GM23338 (cell line): ENCODE results near the gene ARHGAP11A. TPM values are rescaled to one million over a fixed set of nuclear protein-coding genes. Genes with fewer than 3 reads are reported as not detected.

Experiments
- CTCF ChIP-seq, 2 experiments: fragments of 200-600 bp in 1 of 2; sonication (generic) in 1 of 2; conservative IDR thresholded peaks; 2 replicates each; pipeline versions ENCODE4 v1.5.1 to v1.6.1; 2016 to 2017; ENCODE audit warnings: antibody characterized with exemption in 2 of 2, low read depth in 2 of 2, mild to moderate bottlenecking in 2 of 2, moderate library complexity in 1 of 2
- EZH2 ChIP-seq: fragments of 200-600 bp; sonication (generic); IDR thresholded peaks from one replicate; pipeline ENCODE4 v1.8.0; 2017; ENCODE audit warnings: antibody characterized with exemption, mild to moderate bottlenecking, low read depth; ENCODE audit not compliant: unreplicated experiment
- JUNB ChIP-seq: IDR thresholded peaks from one replicate; pipeline ENCODE4 v1.6.1; 2016; ENCODE audit warnings: antibody characterized with exemption; ENCODE audit not compliant: unreplicated experiment
- NANOG ChIP-seq: IDR thresholded peaks from 2 replicates; pipeline ENCODE4 v1.6.1; 2016; ENCODE audit warnings: antibody characterized with exemption, borderline replicate concordance
- POLR2AphosphoS5 ChIP-seq: IDR thresholded peaks from 2 replicates; pipeline ENCODE4 v1.6.1; 2016; ENCODE audit warnings: antibody characterized with exemption, low read depth
- STAT1 ChIP-seq: IDR thresholded peaks from one replicate; pipeline ENCODE4 v1.6.1; 2016; ENCODE audit warnings: antibody characterized with exemption; ENCODE audit not compliant: unreplicated experiment
- ZNF114 ChIP-seq: fragments of 250-450 bp; sonication (Bioruptor Pico); IDR thresholded peaks from 2 replicates; pipeline ENCODE4 v1.5.0; 2020; ENCODE audit warnings: mild to moderate bottlenecking, moderate library complexity
- ZNF331 ChIP-seq: fragments of 250-450 bp; sonication (Bioruptor Pico); IDR thresholded peaks from 2 replicates; pipeline ENCODE4 v1.5.0; 2020; ENCODE audit warnings: low read depth, mild to moderate bottlenecking, moderate library complexity
- polyA plus RNA-seq: library from polyadenylated mRNA; unstranded; fragments of >200 nt; fragmentation: Nextera tagmentation; extraction: Ambion mirVana; gene quantifications from 2 replicates; pipeline ENCODE4 v1.2.1, GENCODE V29; 2016
- total RNA-seq: library from RNA; depleted of rRNA; stranded (reverse); fragments of >200 nt; shearing (Covaris generic); gene quantifications from 2 replicates; pipeline ENCODE4 v1.2.3, GENCODE V29; 2014
- TF ChIP-seq, protein P1 (sequence below): fragments of 250-450 bp; sonication (Bioruptor Pico); IDR thresholded peaks from 2 replicates; pipeline ENCODE4 v1.5.0; 2020; ENCODE audit warnings: mild to moderate bottlenecking, moderate library complexity

ARHGAP11A gene
- total and polyA plus RNA-seq, 2 experiments from 2014 or later = 28.3 to 43.1 TPM

GRCh38 chr15:32670623-32671022 is 55.3 kb downstream of the ARHGAP11A start (continued):
- TF ChIP-seq, protein P1, sequence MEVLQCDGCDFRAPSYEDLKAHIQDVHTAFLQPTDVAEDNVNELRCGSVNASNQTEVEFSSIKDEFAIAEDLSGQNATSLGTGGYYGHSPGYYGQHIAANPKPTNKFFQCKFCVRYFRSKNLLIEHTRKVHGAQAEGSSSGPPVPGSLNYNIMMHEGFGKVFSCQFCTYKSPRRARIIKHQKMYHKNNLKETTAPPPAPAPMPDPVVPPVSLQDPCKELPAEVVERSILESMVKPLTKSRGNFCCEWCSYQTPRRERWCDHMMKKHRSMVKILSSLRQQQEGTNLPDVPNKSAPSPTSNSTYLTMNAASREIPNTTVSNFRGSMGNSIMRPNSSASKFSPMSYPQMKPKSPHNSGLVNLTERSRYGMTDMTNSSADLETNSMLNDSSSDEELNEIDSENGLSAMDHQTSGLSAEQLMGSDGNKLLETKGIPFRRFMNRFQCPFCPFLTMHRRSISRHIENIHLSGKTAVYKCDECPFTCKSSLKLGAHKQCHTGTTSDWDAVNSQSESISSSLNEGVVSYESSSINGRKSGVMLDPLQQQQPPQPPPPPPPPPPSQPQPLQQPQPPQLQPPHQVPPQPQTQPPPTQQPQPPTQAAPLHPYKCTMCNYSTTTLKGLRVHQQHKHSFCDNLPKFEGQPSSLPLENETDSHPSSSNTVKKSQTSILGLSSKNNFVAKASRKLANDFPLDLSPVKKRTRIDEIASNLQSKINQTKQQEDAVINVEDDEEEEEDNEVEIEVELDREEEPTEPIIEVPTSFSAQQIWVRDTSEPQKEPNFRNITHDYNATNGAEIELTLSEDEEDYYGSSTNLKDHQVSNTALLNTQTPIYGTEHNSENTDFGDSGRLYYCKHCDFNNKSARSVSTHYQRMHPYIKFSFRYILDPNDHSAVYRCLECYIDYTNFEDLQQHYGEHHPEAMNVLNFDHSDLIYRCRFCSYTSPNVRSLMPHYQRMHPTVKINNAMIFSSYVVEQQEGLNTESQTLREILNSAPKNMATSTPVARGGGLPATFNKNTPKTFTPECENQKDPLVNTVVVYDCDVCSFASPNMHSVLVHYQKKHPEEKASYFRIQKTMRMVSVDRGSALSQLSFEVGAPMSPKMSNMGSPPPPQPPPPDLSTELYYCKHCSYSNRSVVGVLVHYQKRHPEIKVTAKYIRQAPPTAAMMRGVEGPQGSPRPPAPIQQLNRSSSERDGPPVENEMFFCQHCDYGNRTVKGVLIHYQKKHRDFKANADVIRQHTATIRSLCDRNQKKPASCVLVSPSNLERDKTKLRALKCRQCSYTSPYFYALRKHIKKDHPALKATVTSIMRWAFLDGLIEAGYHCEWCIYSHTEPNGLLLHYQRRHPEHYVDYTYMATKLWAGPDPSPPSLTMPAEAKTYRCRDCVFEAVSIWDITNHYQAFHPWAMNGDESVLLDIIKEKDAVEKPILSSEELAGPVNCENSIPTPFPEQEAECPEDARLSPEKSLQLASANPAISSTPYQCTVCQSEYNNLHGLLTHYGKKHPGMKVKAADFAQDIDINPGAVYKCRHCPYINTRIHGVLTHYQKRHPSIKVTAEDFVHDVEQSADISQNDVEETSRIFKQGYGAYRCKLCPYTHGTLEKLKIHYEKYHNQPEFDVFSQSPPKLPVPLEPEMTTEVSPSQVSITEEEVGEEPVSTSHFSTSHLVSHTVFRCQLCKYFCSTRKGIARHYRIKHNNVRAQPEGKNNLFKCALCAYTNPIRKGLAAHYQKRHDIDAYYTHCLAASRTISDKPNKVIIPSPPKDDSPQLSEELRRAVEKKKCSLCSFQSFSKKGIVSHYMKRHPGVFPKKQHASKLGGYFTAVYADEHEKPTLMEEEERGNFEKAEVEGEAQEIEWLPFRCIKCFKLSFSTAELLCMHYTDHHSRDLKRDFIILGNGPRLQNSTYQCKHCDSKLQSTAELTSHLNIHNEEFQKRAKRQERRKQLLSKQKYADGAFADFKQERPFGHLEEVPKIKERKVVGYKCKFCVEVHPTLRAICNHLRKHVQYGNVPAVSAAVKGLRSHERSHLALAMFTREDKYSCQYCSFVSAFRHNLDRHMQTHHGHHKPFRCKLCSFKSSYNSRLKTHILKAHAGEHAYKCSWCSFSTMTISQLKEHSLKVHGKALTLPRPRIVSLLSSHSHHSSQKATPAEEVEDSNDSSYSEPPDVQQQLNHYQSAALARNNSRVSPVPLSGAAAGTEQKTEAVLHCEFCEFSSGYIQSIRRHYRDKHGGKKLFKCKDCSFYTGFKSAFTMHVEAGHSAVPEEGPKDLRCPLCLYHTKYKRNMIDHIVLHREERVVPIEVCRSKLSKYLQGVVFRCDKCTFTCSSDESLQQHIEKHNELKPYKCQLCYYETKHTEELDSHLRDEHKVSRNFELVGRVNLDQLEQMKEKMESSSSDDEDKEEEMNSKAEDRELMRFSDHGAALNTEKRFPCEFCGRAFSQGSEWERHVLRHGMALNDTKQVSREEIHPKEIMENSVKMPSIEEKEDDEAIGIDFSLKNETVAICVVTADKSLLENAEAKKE (CRISPR knock-in tag) = no peak
- TF ChIP-seq ZNF114 (CRISPR knock-in tag) (no peak), ZNF331 (CRISPR knock-in tag) (no peak), STAT1 (no peak), NANOG (no peak), CTCF (conservative IDR thresholded peaks at IDR 0.05; ENCODE audit: low read depth in 2 of 2) (no peak), EZH2 (no peak), POLR2AphosphoS5 (no peak), JUNB (no peak)
